Peyer's patch (tissue), 4 donors: ENCODE results near the gene PROSER3. TPM values are rescaled to one million over a fixed set of nuclear protein-coding genes. Genes with fewer than 3 reads are reported as not detected.

ENCODE experiments used
- DNase-seq, 3 donors: peaks; one replicate each; pipeline ENCODE4 v3.0.0-alpha.2; 2017 to 2019
- H3K27ac ChIP-seq, 4 donors: fragments of 200-600 bp; sonication (generic); one replicate each; pipeline ENCODE4 v1.5.1; 2016 to 2019
- H3K27me3 ChIP-seq, 2 donors: fragments of 200-600 bp; sonication (generic); one replicate each; pipeline ENCODE4 v1.5.1; 2019
- H3K36me3 ChIP-seq, 3 donors: fragments of 200-600 bp; sonication (generic); one replicate each; pipeline ENCODE4 v1.5.1; 2016 to 2019
- H3K4me1 ChIP-seq, 4 donors: fragments of 200-600 bp; sonication (generic); one replicate each; pipeline ENCODE4 v1.5.1; 2016 to 2019
- H3K4me3 ChIP-seq, 4 donors: fragments of 200-600 bp; sonication (generic); 1 replicate in 3 of 4; 2 replicates in 1 of 4; pipeline ENCODE4 v1.5.1; 2016 to 2019; ENCODE audit warnings: mild to moderate bottlenecking in 1 of 4
- H3K9me3 ChIP-seq, 4 donors: fragments of 200-600 bp; sonication (generic); one replicate each; pipeline ENCODE4 v1.5.1; 2016 to 2019; ENCODE audit warnings: mild to moderate bottlenecking in 1 of 4
- CTCF ChIP-seq, 6 experiments: fragments of 450-650 bp in 4 of 6; fragments of 200-600 bp in 2 of 6; sonication (generic) in 1 of 6; IDR thresholded peaks; one replicate each; pipeline ENCODE4 v1.5.1; 2017 to 2019; ENCODE audit warnings: antibody characterized with exemption in 6 of 6, mild to moderate bottlenecking in 3 of 6, moderate library complexity in 1 of 6
- POLR2A ChIP-seq, 2 donors: fragments of 450-650 bp; IDR thresholded peaks; one replicate each; pipeline ENCODE4 v1.5.1; 2017; ENCODE audit warnings: antibody characterized with exemption in 2 of 2, mild to moderate bottlenecking in 2 of 2, moderate library complexity in 2 of 2
- total RNA-seq, 4 donors: library from RNA; depleted of rRNA; stranded (reverse); fragments of >200 nt; gene quantifications; one replicate each; pipeline ENCODE4 v1.1.0, GENCODE V29; 2016

The PROSER3 gene
- total RNA-seq, 4 donors from 2014 or later, result 6.0 to 36.8 (median 27.2) TPM

DNA sequence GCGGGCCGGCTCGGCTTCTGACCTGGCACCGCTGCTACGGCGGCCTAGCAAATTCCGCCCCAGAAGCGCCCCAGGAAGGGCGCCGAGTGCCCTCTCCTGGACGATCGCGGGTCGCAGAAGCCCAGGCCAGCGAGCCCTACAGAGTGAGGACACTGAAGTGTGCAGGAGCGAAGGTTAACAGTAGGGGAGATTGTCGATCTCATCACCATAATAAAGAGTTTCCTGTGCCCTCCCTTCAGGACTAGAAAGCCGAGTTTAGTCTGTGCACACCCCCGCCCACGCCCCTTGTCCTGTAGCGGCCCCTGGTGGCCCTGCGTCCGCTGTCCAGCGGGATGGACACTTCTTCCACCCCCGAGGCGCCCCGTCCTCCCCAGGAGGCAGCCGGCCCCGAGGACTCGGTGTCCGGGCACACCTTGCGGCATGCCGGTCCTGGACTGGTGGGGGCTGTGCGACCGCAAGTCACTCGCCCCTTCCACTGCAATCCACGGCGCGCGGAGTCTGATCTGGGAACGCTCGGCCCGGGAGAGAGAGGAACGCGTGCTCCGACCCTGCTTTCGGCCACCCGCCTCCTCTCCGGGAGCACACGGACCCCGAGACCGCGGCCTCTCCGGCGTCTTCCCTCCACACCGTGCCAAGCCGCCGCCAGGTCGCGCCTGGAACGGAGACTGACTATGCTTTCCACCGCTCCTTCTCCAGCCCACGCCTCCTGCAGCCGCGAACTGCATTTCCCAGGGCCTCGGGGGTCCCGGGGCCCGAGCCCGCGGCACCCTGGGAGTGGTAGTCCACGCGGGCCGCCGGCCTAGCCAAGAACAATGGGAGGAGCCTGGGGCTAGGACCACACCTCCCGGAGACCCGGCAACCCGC is 40.9 kb upstream of the PROSER3 start:
- Histone ChIP-seq H3K36me3 (peaks cover 0 to 22% (median 0%) of the 10 kb centered on the region in 3 donors), H3K27ac (peak overlapping the region; percentile 90 to 96 (median 93)), H3K27me3 (no peaks in the 10 kb centered on the region), H3K4me1 (peaks cover 0 to 31% (median 13%) of the 10 kb centered on the region in 4 donors), H3K4me3 (peak overlapping the region; percentile 76 to 98 (median 90)), H3K9me3 (no peaks in the 10 kb centered on the region)
- peak; percentile 76 to 92 (median 83) for TF ChIP-seq CTCF (IDR thresholded peaks at IDR 0.05)
- TF ChIP-seq POLR2A (IDR thresholded peaks at IDR 0.05), result peak; percentile 35 to 50
- peak; percentile 90 to 98 (median 96) for DNase-seq

DNA sequence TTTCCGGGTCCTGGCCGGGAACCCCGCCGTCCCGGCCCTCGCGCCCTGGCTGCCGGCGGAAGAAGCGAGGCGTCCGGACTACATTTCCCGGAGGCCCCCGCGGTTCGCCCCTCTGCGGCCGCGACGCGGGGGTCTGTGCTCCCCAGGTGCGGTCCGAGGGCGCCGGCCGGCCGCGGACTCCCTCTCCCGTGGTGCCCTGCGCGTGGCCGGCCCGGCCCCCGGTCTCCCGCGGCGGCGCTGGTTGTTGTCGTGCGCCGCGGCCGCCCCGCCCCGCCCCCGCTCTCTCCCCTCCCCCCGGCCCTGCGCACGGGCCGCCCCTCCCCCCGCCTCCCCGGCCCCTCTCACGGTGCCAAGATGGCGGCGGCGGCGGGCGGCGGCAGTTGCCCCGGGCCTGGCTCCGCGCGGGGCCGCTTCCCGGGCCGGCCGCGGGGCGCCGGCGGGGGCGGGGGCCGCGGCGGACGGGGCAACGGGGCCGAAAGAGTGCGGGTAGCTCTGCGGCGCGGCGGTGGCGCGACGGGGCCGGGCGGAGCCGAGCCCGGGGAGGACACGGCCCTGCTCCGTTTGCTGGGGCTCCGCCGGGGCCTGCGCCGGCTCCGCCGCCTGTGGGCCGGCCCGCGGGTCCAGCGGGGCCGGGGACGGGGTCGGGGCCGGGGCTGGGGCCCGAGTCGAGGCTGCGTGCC is 40.2 kb upstream of the PROSER3 start, which contains the start of gene KMT2B:
TSS of gene KMT2B (plus strand) at position 339 of the 680 bp plus-strand sequence. CDS start at position 355, 16 bp downstream.
- Histone ChIP-seq H3K27me3 (no peaks in the 10 kb centered on the region), H3K9me3 (no peaks in the 10 kb centered on the region), H3K4me3 (peak within 1 kb of the TSS; percentile 76 to 98 (median 90)), H3K27ac (peak within 1 kb of the TSS; percentile 90 to 96 (median 93)), H3K36me3 (peaks cover 0 to 30% (median 0%) of the 10 kb centered on the region in 3 donors), H3K4me1 (peaks cover 0 to 31% (median 13%) of the 10 kb centered on the region in 4 donors)
- peak in 1 of 3 donors; percentile 97 for DNase-seq
- TF ChIP-seq POLR2A (IDR thresholded peaks at IDR 0.05), result no peak

- no peak for TF ChIP-seq POLR2A (IDR thresholded peaks at IDR 0.05)
- no peak for TF ChIP-seq CTCF (IDR thresholded peaks at IDR 0.05)
- H3K4me1 ChIP-seq, result peaks cover 0 to 31% (median 13%) of the 10 kb centered on the region in 4 donors
- H3K27ac ChIP-seq, result peak overlapping the region; percentile 79 to 96 (median 92)
- DNase-seq, result peak; percentile 32 to 64 (median 64)
- H3K9me3 ChIP-seq, result no peaks in the 10 kb centered on the region
- H3K4me3 ChIP-seq, result peak overlapping the region; percentile 76 to 98 (median 90)
- peaks cover 0 to 37% (median 0%) of the 10 kb centered on the region in 3 donors for H3K36me3 ChIP-seq
- no peaks in the 10 kb centered on the region for H3K27me3 ChIP-seq
Measured at GRCh38 chr19:35718345-35719041, 39.5 kb upstream of the PROSER3 start.

DNA sequence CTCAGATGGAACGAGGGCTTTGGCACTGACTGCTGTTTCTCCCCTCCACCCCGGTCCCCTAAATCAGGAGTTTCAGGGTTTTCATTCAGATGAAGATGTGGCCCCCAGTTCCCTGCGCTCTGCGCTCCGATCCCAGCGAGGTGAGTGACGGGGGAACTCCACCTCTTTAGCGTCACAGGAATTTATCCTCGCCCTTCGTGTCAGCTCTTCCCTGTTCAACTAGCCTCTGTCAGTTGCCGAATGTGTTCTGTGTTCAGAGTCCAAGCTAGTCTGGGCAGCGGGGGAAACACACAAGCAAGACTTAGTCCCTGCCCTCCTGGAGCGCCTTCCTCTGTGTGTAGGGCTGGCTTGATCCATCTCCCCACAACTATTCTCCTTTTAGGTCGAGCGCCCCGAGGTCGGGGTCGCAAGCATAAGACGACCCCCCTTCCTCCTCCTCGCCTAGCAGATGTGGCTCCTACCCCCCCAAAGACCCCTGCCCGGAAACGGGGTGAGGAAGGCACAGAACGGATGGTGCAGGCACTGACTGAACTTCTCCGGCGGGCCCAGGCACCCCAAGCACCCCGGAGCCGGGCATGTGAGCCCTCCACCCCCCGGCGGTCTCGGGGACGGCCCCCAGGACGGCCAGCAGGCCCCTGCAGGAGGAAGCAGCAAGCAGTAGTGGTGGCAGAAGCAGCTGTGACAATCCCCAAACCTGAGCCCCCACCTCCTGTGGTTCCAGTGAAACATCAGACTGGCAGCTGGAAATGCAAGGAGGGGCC is 38.4 kb upstream of the PROSER3 start:
- Histone ChIP-seq H3K36me3 (peaks cover 0 to 48% (median 0%) of the 10 kb centered on the region in 3 donors), H3K9me3 (no peaks in the 10 kb centered on the region), H3K4me1 (peaks cover 0 to 31% (median 13%) of the 10 kb centered on the region in 4 donors), H3K27me3 (no peaks in the 10 kb centered on the region), H3K27ac (no peak overlapping the region), H3K4me3 (peak overlapping the region in 2 of 4 donors; percentile 81 to 98)
- DNase-seq, result no peak
- no peak for TF ChIP-seq POLR2A (IDR thresholded peaks at IDR 0.05)
- no peak for TF ChIP-seq CTCF (IDR thresholded peaks at IDR 0.05)

DNA sequence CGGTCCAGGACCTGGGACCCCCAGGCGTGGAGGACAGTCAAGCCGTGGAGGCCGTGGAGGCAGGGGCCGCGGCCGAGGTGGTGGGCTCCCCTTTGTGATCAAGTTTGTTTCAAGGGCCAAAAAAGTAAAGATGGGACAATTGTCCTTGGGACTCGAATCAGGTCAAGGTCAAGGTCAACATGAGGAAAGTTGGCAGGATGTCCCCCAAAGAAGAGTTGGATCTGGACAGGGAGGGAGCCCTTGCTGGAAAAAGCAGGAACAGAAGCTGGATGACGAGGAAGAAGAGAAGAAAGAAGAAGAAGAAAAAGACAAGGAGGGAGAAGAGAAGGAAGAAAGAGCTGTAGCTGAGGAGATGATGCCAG is 37.8 kb upstream of the PROSER3 start:
- H3K36me3 ChIP-seq, result peaks cover 0 to 53% (median 0%) of the 10 kb centered on the region in 3 donors
- DNase-seq, result no peak
- H3K4me3 ChIP-seq, result no peak overlapping the region
- TF ChIP-seq POLR2A (IDR thresholded peaks at IDR 0.05) (no peak), CTCF (IDR thresholded peaks at IDR 0.05) (no peak)
- no peaks in the 10 kb centered on the region for H3K27me3 ChIP-seq
- H3K27ac ChIP-seq, result no peak overlapping the region
- peaks cover 0 to 30% (median 13%) of the 10 kb centered on the region in 4 donors for H3K4me1 ChIP-seq
- no peaks in the 10 kb centered on the region for H3K9me3 ChIP-seq
